MM.1S (cell line): ENCODE results near the gene BSDC1.

ENCODE experiments used
- EZH2 ChIP-seq: fragments of 300-600 bp; sonication (generic); optimal IDR thresholded peaks from 2 replicates; pipeline ENCODE3; 2017; ENCODE audit warnings: low read depth, mild to moderate bottlenecking, antibody characterized with exemption, low read length, mixed read lengths
- EZH2phosphoT487 ChIP-seq: fragments of 300-600 bp; sonication (generic); IDR thresholded peaks from 2 replicates; pipeline ENCODE4 v1.6.1; 2018; ENCODE audit warnings: antibody characterized with exemption, low read length
- TF ChIP-seq, protein P1 (sequence below): fragments of 300-600 bp; sonication (generic); IDR thresholded peaks from 2 replicates; pipeline ENCODE4 v1.5.1; 2016; ENCODE audit warnings: antibody characterized with exemption, low read length, mixed read lengths

DNA sequence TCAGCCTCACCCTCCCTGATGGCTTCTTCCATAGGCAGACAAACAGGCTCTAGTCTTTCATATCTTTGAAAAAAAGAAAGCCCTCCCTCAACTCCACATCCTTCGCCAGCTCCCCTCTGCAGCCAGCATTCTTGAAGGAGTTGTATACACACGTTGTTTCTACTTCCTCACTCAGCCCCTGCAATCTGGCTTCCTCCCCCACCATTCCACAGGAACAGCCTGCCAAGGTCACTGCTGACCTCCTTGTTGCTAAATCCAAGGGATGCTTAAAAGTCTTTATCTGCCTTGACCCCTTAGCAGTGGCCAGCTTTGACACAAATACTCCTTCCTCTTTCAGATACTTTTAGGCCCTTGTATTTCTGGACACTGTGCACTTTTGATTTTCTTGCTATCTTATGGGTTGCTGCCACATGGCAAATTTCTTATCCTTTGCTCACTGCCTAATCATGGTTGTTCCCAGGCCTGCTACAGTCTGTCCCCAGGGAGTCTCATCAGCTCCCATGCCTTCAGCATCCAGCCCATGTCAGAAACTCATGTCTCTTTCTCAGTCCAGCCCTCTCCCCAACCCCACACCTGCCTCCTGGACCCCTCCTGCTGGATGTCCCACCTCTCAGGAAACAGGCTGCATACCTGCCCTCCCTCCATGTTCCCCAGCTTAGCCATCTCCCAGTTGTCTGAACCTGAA, 40.2 kb downstream of the BSDC1 start:
- TF ChIP-seq, protein P1, sequence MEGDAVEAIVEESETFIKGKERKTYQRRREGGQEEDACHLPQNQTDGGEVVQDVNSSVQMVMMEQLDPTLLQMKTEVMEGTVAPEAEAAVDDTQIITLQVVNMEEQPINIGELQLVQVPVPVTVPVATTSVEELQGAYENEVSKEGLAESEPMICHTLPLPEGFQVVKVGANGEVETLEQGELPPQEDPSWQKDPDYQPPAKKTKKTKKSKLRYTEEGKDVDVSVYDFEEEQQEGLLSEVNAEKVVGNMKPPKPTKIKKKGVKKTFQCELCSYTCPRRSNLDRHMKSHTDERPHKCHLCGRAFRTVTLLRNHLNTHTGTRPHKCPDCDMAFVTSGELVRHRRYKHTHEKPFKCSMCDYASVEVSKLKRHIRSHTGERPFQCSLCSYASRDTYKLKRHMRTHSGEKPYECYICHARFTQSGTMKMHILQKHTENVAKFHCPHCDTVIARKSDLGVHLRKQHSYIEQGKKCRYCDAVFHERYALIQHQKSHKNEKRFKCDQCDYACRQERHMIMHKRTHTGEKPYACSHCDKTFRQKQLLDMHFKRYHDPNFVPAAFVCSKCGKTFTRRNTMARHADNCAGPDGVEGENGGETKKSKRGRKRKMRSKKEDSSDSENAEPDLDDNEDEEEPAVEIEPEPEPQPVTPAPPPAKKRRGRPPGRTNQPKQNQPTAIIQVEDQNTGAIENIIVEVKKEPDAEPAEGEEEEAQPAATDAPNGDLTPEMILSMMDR, result no peak
- TF ChIP-seq EZH2phosphoT487 (no peak), EZH2 (no peak)
